GM19099 (cell line): ENCODE results near the gene KCNMA1.

Experiments used
- POLR2A ChIP-seq: IDR thresholded peaks from 3 replicates; pipeline ENCODE4 v1.6.1; 2011; ENCODE audit warnings: low read depth; ENCODE audit not compliant: insufficient read length; ENCODE audit errors: extremely low read depth

KCNMA1 gene

DNA sequence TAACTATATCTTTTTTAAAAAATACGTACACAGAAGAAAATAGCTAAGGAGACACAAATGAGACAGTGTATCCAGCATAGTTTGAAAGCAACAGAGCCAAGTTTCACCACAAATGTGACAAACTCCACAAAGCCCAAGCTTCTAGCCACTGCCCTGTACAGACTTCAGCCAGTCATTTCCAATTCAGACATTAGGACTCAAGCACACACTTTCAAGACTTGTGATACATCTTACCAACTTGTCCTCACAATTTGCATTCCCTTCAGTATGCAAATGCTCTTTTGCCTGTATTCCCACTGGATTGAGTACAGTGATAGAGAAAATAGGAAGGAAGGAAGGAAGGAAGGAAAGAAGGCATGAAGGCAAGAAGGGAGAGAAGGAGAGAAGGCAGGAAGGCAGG is 510.4 kb downstream of the KCNMA1 start:
- TF ChIP-seq POLR2A = no peak

DNA sequence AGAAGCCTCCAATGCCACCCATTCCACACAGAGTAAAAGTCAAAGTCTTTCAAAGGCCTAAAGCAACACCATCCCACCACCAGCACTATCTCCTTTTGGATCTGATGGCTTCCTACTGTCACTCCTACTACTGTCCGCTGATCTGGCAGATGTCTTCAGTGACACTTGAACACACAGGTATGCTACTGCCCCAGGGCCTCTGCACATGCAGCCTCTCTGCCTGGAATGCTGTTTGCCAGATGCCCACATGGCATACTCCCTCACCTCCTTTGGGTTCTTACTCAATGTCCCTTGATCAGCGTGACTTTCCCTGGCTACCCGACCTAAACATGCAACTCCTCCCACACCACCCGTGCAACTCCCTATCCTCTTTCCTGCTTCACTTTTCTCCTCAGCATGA is 512.4 kb downstream of the KCNMA1 start:
- no peak for TF ChIP-seq POLR2A

DNA sequence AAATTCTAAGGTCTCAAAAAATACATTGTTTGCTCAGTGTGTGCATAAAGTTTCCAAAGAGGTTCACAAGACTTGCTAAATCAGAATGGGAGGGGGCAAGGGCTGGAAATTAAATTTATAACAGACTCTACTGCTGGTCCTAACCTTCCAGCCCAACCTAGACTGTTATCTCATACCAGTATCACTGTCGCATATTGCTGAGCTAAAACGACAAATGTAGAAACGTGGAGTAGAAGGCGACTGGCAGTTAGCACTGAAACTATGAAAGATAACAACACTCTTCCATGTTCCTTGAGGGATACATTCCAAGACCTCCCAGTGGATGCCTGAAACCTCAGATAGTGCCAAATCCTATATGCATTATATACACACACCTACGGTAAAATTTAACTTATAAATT is 514.3 kb downstream of the KCNMA1 start:
- TF ChIP-seq POLR2A = no peak

DNA sequence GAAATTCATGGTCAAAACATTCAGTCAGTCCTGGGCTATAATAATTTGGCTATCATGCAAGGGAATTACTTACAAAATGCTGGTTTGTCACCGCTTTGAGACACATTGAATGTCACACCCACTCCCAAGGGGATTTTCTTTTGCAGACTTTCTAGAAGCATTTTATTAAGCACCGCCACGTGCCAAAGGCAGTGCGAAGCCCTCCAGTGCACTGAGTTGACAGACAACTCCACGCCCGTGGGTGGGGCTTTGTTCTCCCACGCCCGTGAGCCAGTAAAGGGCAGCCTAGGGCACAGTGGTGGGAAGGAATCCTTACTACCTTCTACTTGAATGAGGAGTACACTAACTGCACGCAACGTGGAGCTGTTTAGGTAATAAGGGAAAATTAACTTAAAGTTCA is 515.8 kb downstream of the KCNMA1 start:
- TF ChIP-seq POLR2A = no peak

GRCh38 chr10:77120666-77121376 is 516.8 kb downstream of the KCNMA1 start:
- TF ChIP-seq POLR2A = no peak

DNA sequence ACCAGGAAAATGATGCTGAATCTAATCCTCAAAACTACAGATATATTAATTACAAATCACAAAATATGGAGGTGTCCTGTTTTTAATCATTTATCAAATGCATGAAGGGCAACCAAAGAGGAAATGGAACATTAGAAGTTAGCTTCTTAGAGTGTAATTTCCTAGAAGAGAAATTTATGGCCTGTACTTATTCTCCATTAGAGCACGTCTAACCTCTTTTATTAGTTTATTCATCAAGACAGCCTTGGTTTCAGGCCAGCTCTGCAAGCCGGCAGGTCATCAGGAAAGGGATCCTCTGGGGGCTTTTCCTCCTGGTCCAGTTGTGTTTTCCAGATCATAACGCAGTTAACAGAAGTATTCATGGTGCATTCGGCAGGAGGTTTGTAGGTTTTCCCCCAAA is 517.6 kb downstream of the KCNMA1 start:
- TF ChIP-seq POLR2A = no peak

DNA sequence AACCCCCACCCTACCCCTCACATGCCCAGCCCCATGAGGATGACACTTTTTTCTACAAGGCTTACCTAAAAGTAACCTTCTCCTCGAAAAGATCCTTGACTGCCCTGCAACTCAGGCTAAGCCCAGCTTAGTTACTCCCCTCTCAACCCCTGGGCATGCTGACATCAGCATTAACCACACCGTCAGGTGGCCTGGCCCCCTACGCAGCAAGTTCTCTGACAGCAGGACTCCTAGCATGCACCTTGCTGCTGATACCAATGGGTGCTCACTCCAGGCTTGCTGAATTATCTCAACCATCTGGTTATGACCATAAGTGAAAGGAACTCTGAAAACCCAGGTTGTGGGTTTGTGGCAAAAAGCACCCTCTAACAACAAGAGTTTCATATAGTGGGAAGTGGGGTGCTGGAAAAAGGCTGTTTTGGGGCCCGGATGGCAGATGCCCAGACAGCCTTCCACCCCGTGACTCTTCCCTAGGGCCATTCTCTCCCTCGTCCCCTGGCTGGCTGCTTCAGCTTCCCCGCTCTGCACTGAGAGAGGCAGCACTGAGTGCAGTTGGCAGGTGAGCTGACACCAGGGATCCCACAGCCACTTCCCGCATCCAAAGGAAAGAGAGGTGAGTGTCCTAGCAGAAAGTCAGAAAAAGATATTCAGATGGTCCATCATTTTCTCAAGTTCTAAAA is 518.9 kb downstream of the KCNMA1 start:
- TF ChIP-seq POLR2A = no peak

- TF ChIP-seq POLR2A = no peak
These were observed 520.1 kb downstream of the KCNMA1 start for GRCh38 chr10:77117501-77117900.

DNA sequence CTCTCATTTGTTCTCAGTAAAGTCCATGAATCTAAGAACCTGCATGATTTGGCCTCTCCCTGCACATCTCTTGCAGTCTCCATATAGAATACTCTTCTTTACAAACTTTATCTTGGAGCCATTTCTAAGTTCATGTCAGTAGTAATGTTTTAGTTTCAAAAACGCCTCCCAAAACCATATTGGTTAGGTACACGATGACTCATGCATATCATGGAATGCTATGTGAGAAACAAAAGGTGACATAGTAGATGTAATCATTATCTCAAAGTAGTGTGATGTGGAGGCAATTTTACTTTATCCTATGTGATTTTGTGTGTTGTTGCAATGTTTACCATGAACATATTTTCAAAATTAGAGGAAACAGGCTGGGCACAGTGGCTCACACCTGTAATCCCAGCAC is 520.7 kb downstream of the KCNMA1 start:
- no peak for TF ChIP-seq POLR2A

- TF ChIP-seq POLR2A = no peak
These were observed 523.3 kb downstream of the KCNMA1 start for GRCh38 chr10:77114181-77114821.

DNA sequence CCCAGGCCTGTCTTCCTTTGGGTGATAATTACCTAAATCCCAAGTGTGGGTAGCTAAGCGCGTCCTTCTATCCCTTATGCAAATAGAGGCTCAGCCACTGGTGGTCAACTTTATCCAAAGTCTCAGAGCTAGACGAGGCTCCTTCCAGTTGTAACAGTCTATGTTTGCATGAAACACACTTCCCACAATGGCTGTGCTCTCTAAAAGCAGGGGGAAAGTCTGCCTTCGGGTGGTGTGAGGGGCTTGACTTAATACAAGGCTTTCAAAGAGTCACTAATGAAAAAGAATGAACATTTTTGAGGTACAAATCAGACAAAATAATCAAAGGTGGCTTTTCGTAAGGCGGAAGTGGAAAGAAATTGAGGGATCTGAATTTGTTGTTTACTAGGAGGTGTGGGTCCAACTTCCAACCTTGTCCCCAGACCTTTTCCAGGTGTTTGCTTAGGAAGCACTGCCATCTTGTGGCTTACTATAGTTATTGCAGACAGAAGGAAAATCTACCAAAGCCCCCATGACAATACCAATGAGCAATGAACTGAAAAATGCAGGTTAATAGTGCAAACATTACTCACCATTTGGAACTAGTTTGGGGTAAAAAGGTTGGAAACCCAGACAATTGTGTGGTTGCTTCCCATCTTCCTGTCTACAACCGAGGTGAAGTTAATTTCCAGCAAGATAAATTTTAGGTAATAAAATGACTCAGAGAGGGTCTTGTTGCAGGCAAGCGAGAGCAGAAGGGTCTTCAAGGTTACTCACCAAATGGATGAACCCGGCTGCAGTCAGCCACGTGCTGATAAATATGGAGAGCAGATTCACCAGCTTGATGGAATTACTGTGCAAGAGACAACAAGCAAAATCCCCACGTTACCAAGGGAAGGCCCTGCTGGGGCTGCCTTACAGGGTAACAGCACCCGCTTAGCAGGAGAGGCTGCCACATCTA is 525.7 kb downstream of the KCNMA1 start:
- no peak for TF ChIP-seq POLR2A

GRCh38 chr10:77110757-77111156 is 526.9 kb downstream of the KCNMA1 start:
- TF ChIP-seq POLR2A = no peak

DNA sequence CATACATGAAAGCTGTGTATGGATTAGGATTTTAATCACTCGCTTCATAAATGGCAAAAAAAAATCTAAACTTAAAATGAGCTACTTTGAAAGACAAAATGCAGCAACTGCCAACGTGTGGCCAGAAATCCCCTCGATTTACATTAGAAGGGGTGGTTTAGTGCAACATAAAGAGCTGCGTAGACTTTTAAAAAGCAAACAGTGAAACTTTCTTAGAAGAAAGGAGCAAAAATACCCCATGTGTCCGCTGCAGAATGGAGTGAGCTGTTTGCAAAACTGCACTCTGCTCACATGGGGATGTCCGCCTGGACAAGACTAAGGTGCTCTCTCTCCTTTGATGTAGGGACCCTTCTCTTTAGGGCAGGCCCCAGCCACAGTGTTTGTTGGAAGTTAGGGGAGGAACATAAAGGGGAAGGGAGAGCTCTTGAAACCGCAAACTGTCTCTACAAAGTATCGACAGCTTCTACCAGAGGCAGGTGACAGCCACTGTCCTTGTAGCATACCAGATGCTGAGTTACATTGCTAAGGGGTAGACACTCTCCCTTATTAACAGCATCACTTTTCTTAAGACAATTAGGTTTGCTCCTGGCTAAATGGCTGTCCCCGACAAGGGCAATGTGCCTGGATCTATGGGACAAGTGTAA is 528.1 kb downstream of the KCNMA1 start:
- no peak for TF ChIP-seq POLR2A

DNA sequence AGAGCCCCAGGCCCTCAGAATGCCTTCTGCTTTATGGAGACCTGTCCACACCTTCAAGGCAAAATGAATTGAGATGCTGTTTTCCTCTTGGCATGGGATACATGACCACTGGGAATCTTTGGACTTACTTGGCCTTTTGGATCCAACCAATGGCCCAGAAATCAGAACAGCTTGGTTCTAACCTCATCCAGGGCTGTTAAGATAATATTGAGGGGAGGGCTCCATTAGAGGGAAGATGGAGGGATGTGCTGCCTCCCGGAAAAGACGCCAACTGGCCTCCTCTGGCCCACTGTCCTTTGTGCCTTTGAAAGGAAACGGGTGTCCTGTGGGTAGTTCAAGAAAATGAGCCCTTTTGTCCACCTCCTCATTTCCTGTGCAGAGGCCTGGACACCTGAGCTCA is 530.9 kb downstream of the KCNMA1 start:
- TF ChIP-seq POLR2A = no peak
